Activated CD4-positive, alpha-beta T cell treated with anti-CD3 and anti-CD28 coated beads, Interleukin-2, amount 10 ng/mL, durations not matched to agents 7 days and 5 days (primary cell): Measurements from ENCODE around the gene ARID1B. TPM values are rescaled to one million over a fixed set of nuclear protein-coding genes. Genes with fewer than 3 reads are reported as not detected.
A peak's percentile ranks its signal among the peaks of the same experiment; 100 is the strongest.

Experiments used
- CTCF ChIA-PET: fragments of 350-600 bp; sonication (Branson Sonifier 250); formaldehyde crosslinking; loops from one replicate; lab custom pipeline; 2021; ENCODE audit warnings: antibody characterized with exemption; lab: Charles Lee
- POLR2A ChIA-PET: fragments of 350-600 bp; sonication (Branson Sonifier 250); formaldehyde crosslinking; loops from one replicate; lab custom pipeline; 2021; ENCODE audit warnings: antibody characterized with exemption; lab: Charles Lee
- DNase-seq: peaks from one replicate; pipeline ENCODE4 v3.0.0-alpha.2; 2020
- H3K27ac Mint-ChIP-seq: one replicate; pipeline ENCODE4 v1.8.0; 2021; ENCODE audit warnings: mild to moderate bottlenecking, moderate library complexity, mixed read lengths
- H3K27me3 Mint-ChIP-seq: one replicate; pipeline ENCODE4 v1.8.0; 2021; ENCODE audit warnings: mixed read lengths
- H3K36me3 Mint-ChIP-seq: one replicate; pipeline ENCODE4 v1.8.0; 2021; ENCODE audit warnings: low read depth, mixed read lengths
- H3K4me1 Mint-ChIP-seq: one replicate; pipeline ENCODE4 v1.8.0; 2021; ENCODE audit warnings: mixed read lengths
- H3K4me3 Mint-ChIP-seq: one replicate; pipeline ENCODE4 v1.8.0; 2021; ENCODE audit warnings: mild to moderate bottlenecking, moderate library complexity, mixed read lengths
- H3K9me3 Mint-ChIP-seq: one replicate; pipeline ENCODE4 v1.8.0; 2021; ENCODE audit warnings: mixed read lengths
- total RNA-seq, 2 experiments: library from RNA; stranded (reverse); gene quantifications; one replicate each; pipeline ENCODE4 v1.2.3, GENCODE V29; 2021

ARID1B gene
- total RNA-seq: 10 to 100 TPM; 76.8 to 89.6 TPM

GRCh38 chr6:156776840-156777576, at the start of gene ARID1B:
Gene ARID1B, plus strand, starts transcription at chr6:156777378. Its CDS starts 303 bp downstream, at chr6:156777681.
- Mint-ChIP-seq H3K27ac (peak within 1 kb of the TSS; percentile 99), H3K27me3 (no peaks in the 10 kb centered on the region), H3K4me1 (peaks cover 35% of the 10 kb centered on the region), H3K9me3 (no peaks in the 10 kb centered on the region), H3K36me3 (peaks cover 5% of the 10 kb centered on the region), H3K4me3 (peak within 1 kb of the TSS; percentile 91)
- peak; percentile 80 for DNase-seq
- CTCF ChIA-PET: interaction anchor here (1.0 to 1.4 kb wide), 2 partner anchors 90 to 103 kb away, joined by 4 read pairs; no protein-coding TSS in a partner anchor
- POLR2A ChIA-PET: no interaction called here

- H3K9me3 Mint-ChIP-seq: no peaks in the 10 kb centered on the region
- ChIA-PET CTCF (no interaction called here), POLR2A (no interaction called here)
- peaks cover 1% of the 10 kb centered on the region for H3K4me1 Mint-ChIP-seq
- H3K27me3 Mint-ChIP-seq: no peaks in the 10 kb centered on the region
- H3K36me3 Mint-ChIP-seq: no peaks in the 10 kb centered on the region
- H3K27ac Mint-ChIP-seq: no peak overlapping the region
- DNase-seq: no peak
- no peak overlapping the region for H3K4me3 Mint-ChIP-seq
Observed at GRCh38 chr6:156727715-156728385, 49.3 kb upstream of the ARID1B start.

- Mint-ChIP-seq H3K4me3 (no peak overlapping the region), H3K4me1 (peaks cover 1% of the 10 kb centered on the region), H3K27ac (no peak overlapping the region), H3K36me3 (no peaks in the 10 kb centered on the region), H3K9me3 (no peaks in the 10 kb centered on the region), H3K27me3 (no peaks in the 10 kb centered on the region)
- ChIA-PET POLR2A (no interaction called here), CTCF (no interaction called here)
- no peak for DNase-seq
Observed at GRCh38 chr6:156729248-156729647, 47.9 kb upstream of the ARID1B start.

- no peak for DNase-seq
- ChIA-PET POLR2A (no interaction called here), CTCF (no interaction called here)
- no peaks in the 10 kb centered on the region for H3K36me3 Mint-ChIP-seq
- no peaks in the 10 kb centered on the region for H3K9me3 Mint-ChIP-seq
- no peak overlapping the region for H3K27ac Mint-ChIP-seq
- H3K27me3 Mint-ChIP-seq: no peaks in the 10 kb centered on the region
- peaks cover 1% of the 10 kb centered on the region for H3K4me1 Mint-ChIP-seq
- H3K4me3 Mint-ChIP-seq: no peak overlapping the region
Observed at GRCh38 chr6:156731396-156731795, 45.8 kb upstream of the ARID1B start.

- peaks cover 6% of the 10 kb centered on the region for H3K36me3 Mint-ChIP-seq
- H3K27ac Mint-ChIP-seq: no peak overlapping the region
- peaks cover 7% of the 10 kb centered on the region for H3K9me3 Mint-ChIP-seq
- H3K27me3 Mint-ChIP-seq: no peaks in the 10 kb centered on the region
- no peak overlapping the region for H3K4me3 Mint-ChIP-seq
- no peak for DNase-seq
- ChIA-PET CTCF (no interaction called here), POLR2A (no interaction called here)
- no peaks in the 10 kb centered on the region for H3K4me1 Mint-ChIP-seq
Observed at GRCh38 chr6:156735751-156736150, 41.4 kb upstream of the ARID1B start.

GRCh38 chr6:156740604-156741003, 36.6 kb upstream of the ARID1B start:
- ChIA-PET POLR2A (no interaction called here), CTCF (no interaction called here)
- no peaks in the 10 kb centered on the region for H3K4me1 Mint-ChIP-seq
- peaks cover 6% of the 10 kb centered on the region for H3K36me3 Mint-ChIP-seq
- H3K9me3 Mint-ChIP-seq: peaks cover 7% of the 10 kb centered on the region
- H3K27ac Mint-ChIP-seq: no peak overlapping the region
- no peak for DNase-seq
- H3K27me3 Mint-ChIP-seq: peaks cover 2% of the 10 kb centered on the region
- no peak overlapping the region for H3K4me3 Mint-ChIP-seq

- no peak for DNase-seq
- Mint-ChIP-seq H3K4me1 (no peaks in the 10 kb centered on the region), H3K27ac (no peak overlapping the region), H3K36me3 (peaks cover 6% of the 10 kb centered on the region), H3K4me3 (no peak overlapping the region), H3K27me3 (peaks cover 5% of the 10 kb centered on the region), H3K9me3 (peaks cover 7% of the 10 kb centered on the region)
- POLR2A ChIA-PET: no interaction called here
- CTCF ChIA-PET: no interaction called here
Observed at GRCh38 chr6:156741287-156742073, 35.7 kb upstream of the ARID1B start.

GRCh38 chr6:156747715-156748114, 29.5 kb upstream of the ARID1B start:
- no peaks in the 10 kb centered on the region for H3K9me3 Mint-ChIP-seq
- no peak for DNase-seq
- no peak overlapping the region for H3K4me3 Mint-ChIP-seq

GRCh38 chr6:156748504-156748903, 28.7 kb upstream of the ARID1B start:
- no peaks in the 10 kb centered on the region for H3K36me3 Mint-ChIP-seq
- H3K9me3 Mint-ChIP-seq: no peaks in the 10 kb centered on the region
- H3K27me3 Mint-ChIP-seq: peaks cover 12% of the 10 kb centered on the region
- CTCF ChIA-PET: no interaction called here
- H3K4me3 Mint-ChIP-seq: no peak overlapping the region
- POLR2A ChIA-PET: no interaction called here
- H3K27ac Mint-ChIP-seq: no peak overlapping the region
- no peak for DNase-seq
- H3K4me1 Mint-ChIP-seq: no peaks in the 10 kb centered on the region

More at GRCh38 chr6:156747715-156748114, 29.5 kb upstream of the ARID1B start:
- H3K36me3 Mint-ChIP-seq: no peaks in the 10 kb centered on the region
- H3K27ac Mint-ChIP-seq: no peak overlapping the region
- CTCF ChIA-PET: interaction anchor here (0.6 kb wide), 1 partner anchor 1908 kb away, joined by 4 read pairs; no protein-coding TSS in a partner anchor
- H3K27me3 Mint-ChIP-seq: peaks cover 12% of the 10 kb centered on the region
- no peaks in the 10 kb centered on the region for H3K4me1 Mint-ChIP-seq
- POLR2A ChIA-PET: no interaction called here

- H3K4me3 Mint-ChIP-seq: no peak overlapping the region
- ChIA-PET POLR2A (no interaction called here), CTCF (no interaction called here)
- H3K27ac Mint-ChIP-seq: no peak overlapping the region
- no peaks in the 10 kb centered on the region for H3K36me3 Mint-ChIP-seq
- H3K4me1 Mint-ChIP-seq: no peaks in the 10 kb centered on the region
- H3K9me3 Mint-ChIP-seq: no peaks in the 10 kb centered on the region
- no peaks in the 10 kb centered on the region for H3K27me3 Mint-ChIP-seq
- no peak for DNase-seq
Observed at GRCh38 chr6:156752666-156753301, 24.4 kb upstream of the ARID1B start.

- Mint-ChIP-seq H3K4me3 (no peak overlapping the region), H3K27ac (no peak overlapping the region), H3K36me3 (no peaks in the 10 kb centered on the region), H3K4me1 (no peaks in the 10 kb centered on the region), H3K9me3 (no peaks in the 10 kb centered on the region), H3K27me3 (peaks cover 6% of the 10 kb centered on the region)
- DNase-seq: no peak
- CTCF ChIA-PET: interaction anchor here (1.2 kb wide), 1 partner anchor 11 kb away, joined by 3 read pairs; no protein-coding TSS in a partner anchor
- POLR2A ChIA-PET: no interaction called here
Observed at GRCh38 chr6:156756630-156757610, 20.3 kb upstream of the ARID1B start.
